Left hindlimb (tissue), 1 donor: Measurements from ENCODE around the gene SLC24A4.
A peak's percentile ranks its signal among the peaks of the same experiment; 100 is the strongest.

ENCODE experiments used
- DNase-seq: peaks from one replicate; pipeline ENCODE4 v3.0.0-alpha.2; 2018

The SLC24A4 gene

GRCh38 chr14:92507174-92507768, 184.3 kb downstream of the SLC24A4 start:
- DNase-seq: no peak

DNA sequence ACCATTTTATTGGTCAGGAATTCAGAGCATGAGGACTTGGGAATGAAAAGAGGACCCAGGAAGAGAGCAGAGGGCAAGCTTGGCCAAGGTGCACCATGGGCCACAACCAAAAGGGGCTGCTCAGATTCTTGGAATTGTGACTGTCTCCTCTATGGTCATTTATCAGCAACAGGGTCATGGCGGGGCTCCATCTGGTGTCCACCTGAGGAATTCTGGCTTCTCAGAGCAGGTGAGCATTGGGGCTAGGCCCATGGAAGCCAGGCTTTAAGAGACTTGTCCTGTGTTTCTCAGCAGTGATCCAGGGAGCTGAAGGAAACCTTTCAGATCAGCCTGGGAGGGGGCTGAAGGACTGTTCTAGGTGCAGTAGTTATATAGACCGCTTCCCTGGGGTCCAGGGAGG, 188.0 kb downstream of the SLC24A4 start:
- no peak for DNase-seq

GRCh38 chr14:92511453-92512238, 188.7 kb downstream of the SLC24A4 start:
- no peak for DNase-seq

GRCh38 chr14:92512807-92513203, 189.8 kb downstream of the SLC24A4 start:
- no peak for DNase-seq

DNA sequence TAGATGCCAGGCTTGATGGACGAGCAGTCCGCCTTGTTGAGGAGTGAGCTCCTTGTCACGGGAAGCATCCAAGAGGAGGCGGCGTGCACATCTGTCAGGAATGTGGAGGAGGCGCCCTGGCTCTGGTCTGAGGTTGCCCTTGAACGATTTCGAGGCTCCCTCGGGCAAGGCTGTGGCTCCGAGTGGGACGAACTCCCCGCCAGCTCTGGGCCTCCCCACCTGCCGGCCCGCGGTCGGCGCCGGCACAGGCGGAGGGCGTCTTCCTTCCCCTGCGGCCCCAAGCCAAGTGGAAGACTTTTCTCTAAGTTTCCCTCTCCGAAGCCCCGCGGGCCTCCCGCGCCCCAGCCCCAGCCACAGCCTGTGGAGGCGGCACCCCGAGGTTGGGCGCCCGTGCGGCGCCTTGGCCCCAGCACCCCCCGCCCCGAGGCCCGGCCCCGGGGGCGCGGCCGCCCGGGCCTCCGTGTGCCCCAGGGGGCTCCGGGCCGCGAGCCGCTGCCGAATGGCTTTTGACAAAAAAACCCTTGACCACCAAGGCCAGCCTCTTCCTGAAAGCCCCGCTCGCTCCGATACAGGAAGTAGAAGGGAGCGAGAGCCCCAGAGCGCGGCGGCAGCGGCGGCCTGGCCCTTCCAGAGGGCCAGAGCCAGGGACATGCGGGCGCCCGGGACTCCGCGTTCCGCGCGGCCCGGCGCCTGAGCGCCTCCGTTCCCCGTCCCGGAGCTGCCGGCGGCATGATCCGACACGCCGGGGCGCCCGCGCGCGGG, 190.4 kb downstream of the SLC24A4 start, which contains the start of gene RIN3:
RIN3 (plus strand) TSS at position 578 of the 762 bp plus-strand sequence; CDS start at position 730, 152 bp downstream.
- peak; percentile 81 for DNase-seq

- peak; percentile 54 for DNase-seq
Observed at GRCh38 chr14:92513966-92514843, 191.2 kb downstream of the SLC24A4 start.

DNA sequence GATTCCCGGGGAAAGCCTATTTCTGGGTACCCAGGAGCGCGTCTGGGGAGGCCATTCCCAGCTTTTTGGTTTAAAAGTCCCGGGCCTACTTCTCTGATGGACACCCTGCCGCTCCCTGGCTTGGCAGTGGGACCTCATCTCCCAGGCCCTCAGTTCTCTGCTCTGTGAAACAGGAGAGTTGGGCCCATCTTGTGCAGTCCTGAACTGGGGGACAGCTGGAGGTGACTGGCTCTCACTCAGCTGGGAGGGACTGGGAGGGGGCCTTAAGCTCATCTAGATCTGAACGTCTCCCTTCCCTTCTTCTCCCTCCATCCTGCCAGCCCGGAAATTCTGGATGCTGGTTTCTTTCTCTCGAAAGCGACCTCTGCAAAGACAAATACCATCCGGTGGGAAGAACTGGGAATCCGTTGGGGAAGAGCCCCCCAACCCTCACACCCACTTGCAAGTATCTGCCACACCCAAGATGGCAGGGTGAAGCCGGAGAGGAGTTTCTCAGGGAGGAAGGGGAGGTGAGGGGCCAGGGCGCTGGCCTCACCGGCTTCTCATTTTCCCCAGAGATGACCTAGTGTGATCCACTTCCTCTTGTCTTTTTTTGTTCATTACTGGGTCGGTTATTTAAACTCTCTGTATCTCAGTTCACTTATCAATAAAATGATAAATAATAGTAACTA, 192.0 kb downstream of the SLC24A4 start:
- DNase-seq: no peak

- no peak for DNase-seq
Observed at GRCh38 chr14:92515546-92516343, 192.8 kb downstream of the SLC24A4 start.

GRCh38 chr14:92516344-92516965, 193.5 kb downstream of the SLC24A4 start:
- DNase-seq: no peak

GRCh38 chr14:92516966-92517506, 194.1 kb downstream of the SLC24A4 start:
- DNase-seq: no peak

GRCh38 chr14:92517761-92518160, 194.8 kb downstream of the SLC24A4 start:
- DNase-seq: no peak

DNA sequence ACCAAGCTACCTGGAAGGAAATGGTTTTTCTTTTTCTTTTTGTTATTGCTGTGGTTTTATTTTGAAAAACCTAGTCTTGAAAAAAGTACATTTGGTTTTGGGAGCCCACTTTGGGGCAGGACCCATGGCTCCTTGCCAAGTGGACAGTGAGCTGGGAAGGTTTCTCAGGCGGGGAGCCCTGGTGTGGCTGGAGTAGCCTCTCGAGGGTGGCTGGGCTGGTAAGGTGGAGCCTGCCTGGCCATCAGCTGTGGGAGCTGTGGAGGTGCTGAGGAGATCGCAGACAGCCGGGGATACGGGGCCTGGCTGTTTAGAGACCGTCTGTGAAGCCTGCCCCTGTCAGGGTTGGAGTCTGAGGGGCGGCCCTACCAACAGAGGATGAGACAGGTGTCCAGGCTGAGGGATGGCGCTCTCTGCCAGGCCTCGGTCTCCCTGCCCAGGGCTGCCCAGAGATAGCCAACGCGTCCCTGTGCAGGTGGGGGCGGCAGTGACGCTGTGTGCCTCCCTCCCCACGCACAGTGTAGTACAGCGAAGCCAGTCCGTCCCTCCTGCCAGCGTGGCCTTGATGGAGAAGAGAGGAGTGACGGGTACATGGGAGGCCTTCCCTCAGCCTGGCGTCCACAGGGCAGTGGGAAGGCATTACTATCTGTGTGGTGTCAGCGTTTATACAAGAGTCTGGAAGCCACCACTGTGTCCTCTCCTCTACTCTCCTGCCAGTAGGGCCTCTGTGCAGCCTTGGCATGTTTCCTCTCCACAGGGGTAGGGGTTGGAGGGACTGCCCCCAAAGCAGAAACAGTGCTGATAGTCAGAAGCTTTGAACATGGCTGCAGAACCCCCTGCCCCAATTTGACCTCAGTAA, 196.5 kb downstream of the SLC24A4 start:
- no peak for DNase-seq

GRCh38 chr14:92520102-92521057, 197.4 kb downstream of the SLC24A4 start:
- no peak for DNase-seq

DNA sequence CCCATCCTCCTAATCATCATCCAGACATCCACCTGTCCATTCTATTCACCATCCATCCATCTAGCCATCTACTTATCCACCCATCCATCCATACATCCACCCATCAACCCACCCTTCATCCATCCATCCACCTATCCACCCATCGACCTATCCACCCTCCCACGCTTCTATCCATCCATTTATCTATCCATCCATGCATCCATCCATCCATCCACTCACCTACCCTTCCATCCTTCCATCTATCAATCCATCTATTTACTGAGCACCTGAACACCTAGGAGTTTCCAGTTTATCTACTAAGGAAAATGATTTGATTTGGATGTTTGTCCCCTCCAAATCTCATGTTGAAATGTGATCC, 198.1 kb downstream of the SLC24A4 start:
- DNase-seq: no peak

DNA sequence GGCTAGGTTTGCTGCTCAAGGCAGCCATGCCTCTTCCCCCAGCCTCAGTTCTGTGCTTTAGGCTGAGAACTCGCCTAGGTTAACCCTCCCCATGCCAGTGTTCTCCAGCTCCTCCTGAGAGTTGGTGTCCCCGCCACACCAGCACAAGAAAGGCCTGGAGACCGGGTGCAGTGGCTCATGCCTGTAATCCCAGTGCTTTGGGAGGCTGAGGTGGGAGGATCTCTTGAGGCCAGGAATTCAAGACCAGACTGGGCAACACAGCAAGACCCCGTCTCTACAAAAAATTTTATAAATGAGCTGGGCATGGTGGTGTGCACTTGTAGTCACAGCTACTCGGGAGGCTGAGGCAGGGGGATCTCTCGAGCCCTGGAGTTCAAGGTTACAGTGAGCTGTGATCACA, 200.8 kb downstream of the SLC24A4 start:
- no peak for DNase-seq

- DNase-seq: no peak
Observed at GRCh38 chr14:92524602-92525185, 201.7 kb downstream of the SLC24A4 start.

DNA sequence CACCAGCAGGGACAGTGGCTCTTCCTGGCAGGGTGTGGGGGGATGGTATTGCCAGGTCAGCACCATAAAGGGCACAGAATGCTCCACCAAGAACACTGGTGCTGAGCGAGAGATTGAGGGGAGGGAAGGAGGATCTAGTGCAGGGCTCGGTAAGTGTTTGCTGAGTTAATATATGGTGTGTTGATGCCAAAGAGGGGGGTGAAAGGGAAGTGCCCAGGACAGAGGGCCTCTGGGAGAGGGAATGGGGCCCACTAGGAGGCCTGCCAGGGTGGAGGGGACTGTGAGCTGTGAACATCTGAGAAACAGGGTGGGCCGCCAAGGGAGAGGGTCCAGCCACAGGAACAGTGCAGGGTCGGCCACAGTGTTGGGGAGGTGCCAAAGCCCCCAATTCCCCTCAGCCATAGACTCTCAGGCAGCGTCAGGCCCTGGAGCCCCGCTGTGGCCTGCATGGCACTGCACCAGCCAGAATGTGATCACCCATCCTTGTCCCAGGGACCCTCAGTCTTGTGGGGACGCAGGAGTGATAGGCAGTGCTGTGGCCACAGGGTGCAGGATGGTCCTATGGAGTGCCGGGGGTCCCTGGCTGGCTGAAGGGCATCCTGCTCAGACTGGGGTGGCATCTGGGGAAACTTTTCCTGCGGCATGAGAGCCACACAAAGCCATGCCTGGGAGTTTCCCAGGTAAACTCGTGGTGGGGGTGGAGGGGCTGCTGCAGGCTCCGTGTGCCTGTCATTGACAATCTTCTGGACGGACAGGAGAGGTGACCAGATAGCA, 202.5 kb downstream of the SLC24A4 start:
- no peak for DNase-seq
